ENCODE data around the gene HPGDS.
"Not testable (repeated sequence)": the region's sequence is repeated elsewhere in the genome, so short reads cannot be mapped to it uniquely, and the experiment has no call there.

DNA sequence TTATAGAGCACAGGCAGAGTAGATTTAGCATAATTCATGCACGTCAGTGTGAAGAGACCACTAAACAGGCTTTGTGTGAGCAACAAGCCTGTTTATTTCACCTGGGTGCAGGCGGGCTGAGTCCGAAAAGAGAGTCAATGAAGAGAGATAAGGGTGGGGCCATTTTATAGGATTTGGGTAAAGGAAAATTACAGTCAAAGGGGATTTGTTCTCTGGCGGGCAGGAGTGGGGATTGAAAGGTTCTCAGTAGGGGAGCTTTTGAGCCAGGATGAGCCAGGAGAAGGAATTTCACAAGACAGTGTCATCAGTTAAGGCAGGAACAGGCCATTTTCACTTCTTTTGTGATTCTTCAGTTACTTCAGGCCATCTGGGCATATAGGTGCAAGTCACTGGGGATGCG lies 40.3 kb upstream of the HPGDS start:
- TF ChIP-seq, protein P1, sequence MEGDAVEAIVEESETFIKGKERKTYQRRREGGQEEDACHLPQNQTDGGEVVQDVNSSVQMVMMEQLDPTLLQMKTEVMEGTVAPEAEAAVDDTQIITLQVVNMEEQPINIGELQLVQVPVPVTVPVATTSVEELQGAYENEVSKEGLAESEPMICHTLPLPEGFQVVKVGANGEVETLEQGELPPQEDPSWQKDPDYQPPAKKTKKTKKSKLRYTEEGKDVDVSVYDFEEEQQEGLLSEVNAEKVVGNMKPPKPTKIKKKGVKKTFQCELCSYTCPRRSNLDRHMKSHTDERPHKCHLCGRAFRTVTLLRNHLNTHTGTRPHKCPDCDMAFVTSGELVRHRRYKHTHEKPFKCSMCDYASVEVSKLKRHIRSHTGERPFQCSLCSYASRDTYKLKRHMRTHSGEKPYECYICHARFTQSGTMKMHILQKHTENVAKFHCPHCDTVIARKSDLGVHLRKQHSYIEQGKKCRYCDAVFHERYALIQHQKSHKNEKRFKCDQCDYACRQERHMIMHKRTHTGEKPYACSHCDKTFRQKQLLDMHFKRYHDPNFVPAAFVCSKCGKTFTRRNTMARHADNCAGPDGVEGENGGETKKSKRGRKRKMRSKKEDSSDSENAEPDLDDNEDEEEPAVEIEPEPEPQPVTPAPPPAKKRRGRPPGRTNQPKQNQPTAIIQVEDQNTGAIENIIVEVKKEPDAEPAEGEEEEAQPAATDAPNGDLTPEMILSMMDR (IDR thresholded peaks at IDR 0.05) = not testable (repeated sequence)
- TF ChIP-seq POLR2AphosphoS5, POLR2A (IDR thresholded peaks at IDR 0.05): not testable (repeated sequence)
